ENCODE results near the gene NCEH1. TPM values are rescaled to one million over a fixed set of nuclear protein-coding genes. Genes with fewer than 3 reads are reported as not detected.

Gene NCEH1
- polyA plus RNA-seq, 1 of the 3 experiments (the other 2 are of a cell fraction), result 7.5 TPM

- Histone ChIP-seq H3K9me2 (no peaks in the 10 kb centered on the region), H3K79me2 (ENCODE audit: insufficient read depth) (peaks cover 4% of the 10 kb centered on the region; the same call in 1 of the 2 replicates), H3K4me3 (ENCODE audit: low read depth in 2 of 2, low read length in 1 of 2) (no peak overlapping the region), H3K36me3 (replicated peaks in 1 of 2; ENCODE audit: control insufficient read depth in 1 of 2, insufficient read depth in 2 of 2, low read length in 1 of 2) (peaks cover 0 to 4% of the 10 kb centered on the region in 2 experiments), H3K4me2 (no peak overlapping the region), H3K27ac (ENCODE audit: low read depth in 2 of 2, low read length in 1 of 2) (no peak overlapping the region), H3K9me3 (no peaks in the 10 kb centered on the region), H3F3A (replicated peaks; ENCODE audit: insufficient read depth) (peaks cover 5% of the 10 kb centered on the region), H3K4me1 (ENCODE audit: control insufficient read depth in 1 of 2, insufficient read depth in 2 of 2, low read depth in 1 of 2, low read length in 1 of 2) (peaks cover 3 to 5% of the 10 kb centered on the region in 2 experiments; a peak in 3 of 4 replicates), H2AFZ (ENCODE audit: low read depth) (no peak overlapping the region), H4K20me1 (ENCODE audit: insufficient read depth) (no peaks in the 10 kb centered on the region), H3K9ac (no peak overlapping the region), H3K27me3 (ENCODE audit: insufficient read depth) (no peaks in the 10 kb centered on the region)
- WGBS (ENCODE audit: low lambda C conversion rate), result 94% methylated on average over 9 of the region's 9 CpGs
- no peak for DNase-seq
- TF ChIP-seq, protein P1, sequence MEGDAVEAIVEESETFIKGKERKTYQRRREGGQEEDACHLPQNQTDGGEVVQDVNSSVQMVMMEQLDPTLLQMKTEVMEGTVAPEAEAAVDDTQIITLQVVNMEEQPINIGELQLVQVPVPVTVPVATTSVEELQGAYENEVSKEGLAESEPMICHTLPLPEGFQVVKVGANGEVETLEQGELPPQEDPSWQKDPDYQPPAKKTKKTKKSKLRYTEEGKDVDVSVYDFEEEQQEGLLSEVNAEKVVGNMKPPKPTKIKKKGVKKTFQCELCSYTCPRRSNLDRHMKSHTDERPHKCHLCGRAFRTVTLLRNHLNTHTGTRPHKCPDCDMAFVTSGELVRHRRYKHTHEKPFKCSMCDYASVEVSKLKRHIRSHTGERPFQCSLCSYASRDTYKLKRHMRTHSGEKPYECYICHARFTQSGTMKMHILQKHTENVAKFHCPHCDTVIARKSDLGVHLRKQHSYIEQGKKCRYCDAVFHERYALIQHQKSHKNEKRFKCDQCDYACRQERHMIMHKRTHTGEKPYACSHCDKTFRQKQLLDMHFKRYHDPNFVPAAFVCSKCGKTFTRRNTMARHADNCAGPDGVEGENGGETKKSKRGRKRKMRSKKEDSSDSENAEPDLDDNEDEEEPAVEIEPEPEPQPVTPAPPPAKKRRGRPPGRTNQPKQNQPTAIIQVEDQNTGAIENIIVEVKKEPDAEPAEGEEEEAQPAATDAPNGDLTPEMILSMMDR (IDR thresholded peaks at IDR 0.05), result no peak
- TF ChIP-seq SMC3 (IDR thresholded peaks at IDR 0.05; ENCODE audit: low read depth, low read length) (no peak), ELF1 (IDR thresholded peaks at IDR 0.05) (no peak), RFX5 (IDR thresholded peaks at IDR 0.05; ENCODE audit: low read length) (no peak), NFIC (IDR thresholded peaks at IDR 0.05; ENCODE audit: borderline replicate concordance) (no peak), POLR2AphosphoS5 (IDR thresholded peaks at IDR 0.05; ENCODE audit: low read depth, low read length) (no peak), EZH2phosphoT487 (IDR thresholded peaks at IDR 0.05; ENCODE audit: borderline replicate concordance, low read depth) (no peak), REST (IDR thresholded peaks at IDR 0.05; ENCODE audit: low read depth, low read length) (no peak), JUND (IDR thresholded peaks at IDR 0.05) (no peak), FOSL2 (IDR thresholded peaks at IDR 0.05; ENCODE audit: borderline replicate concordance, low read depth) (no peak), MXI1 (IDR thresholded peaks at IDR 0.05; ENCODE audit: low read depth, low read length) (no peak)
- TF ChIP-seq, protein P2, sequence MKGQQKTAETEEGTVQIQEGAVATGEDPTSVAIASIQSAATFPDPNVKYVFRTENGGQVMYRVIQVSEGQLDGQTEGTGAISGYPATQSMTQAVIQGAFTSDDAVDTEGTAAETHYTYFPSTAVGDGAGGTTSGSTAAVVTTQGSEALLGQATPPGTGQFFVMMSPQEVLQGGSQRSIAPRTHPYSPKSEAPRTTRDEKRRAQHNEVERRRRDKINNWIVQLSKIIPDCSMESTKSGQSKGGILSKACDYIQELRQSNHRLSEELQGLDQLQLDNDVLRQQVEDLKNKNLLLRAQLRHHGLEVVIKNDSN (IDR thresholded peaks at IDR 0.05; ENCODE audit: borderline replicate concordance, low read depth), result no peak
- ChIA-PET CTCF (interaction anchor here (1.3 kb wide), 1 partner anchor 18 kb away, joined by 7 read pairs; no protein-coding TSS in a partner anchor), POLR2A (no interaction called here)
Observed at GRCh38 chr3:172648747-172649146, 62.1 kb downstream of the NCEH1 start.
